KMS-11 (cell line): ENCODE data around the gene OR4M1.
"Not testable (repeated sequence)": the region's sequence is repeated elsewhere in the genome, so short reads cannot be mapped to it uniquely, and the experiment has no call there.

Source experiments
- H2AFZ ChIP-seq: fragments of 200-600 bp; sonication (generic); 2 replicates; pipeline ENCODE4 v1.6.1; 2016; ENCODE audit warnings: antibody characterized with exemption, mixed run types, low read depth
- H3K27ac ChIP-seq: fragments of 200-600 bp; sonication (generic); 2 replicates; pipeline ENCODE4 v1.6.1; 2016; ENCODE audit warnings: mild to moderate bottlenecking, mixed run types
- H3K27me3 ChIP-seq: fragments of 200-600 bp; sonication (generic); 2 replicates; pipeline ENCODE4 v1.6.1; 2017; ENCODE audit warnings: mild to moderate bottlenecking, low read depth, mixed run types, moderate library complexity; ENCODE audit not compliant: insufficient read depth
- H3K36me3 ChIP-seq: fragments of 200-600 bp; sonication (generic); 2 replicates; pipeline ENCODE4 v1.6.1; 2017; ENCODE audit warnings: mild to moderate bottlenecking, mixed run types; ENCODE audit not compliant: insufficient read depth
- H3K4me1 ChIP-seq: fragments of 200-600 bp; sonication (generic); 2 replicates; pipeline ENCODE4 v1.6.1; 2016; ENCODE audit warnings: mild to moderate bottlenecking, low read depth, mixed run types; ENCODE audit not compliant: poor library complexity, severe bottlenecking
- H3K4me2 ChIP-seq: fragments of 200-600 bp; sonication (generic); 2 replicates; pipeline ENCODE4 v1.7.0; 2016; ENCODE audit warnings: mild to moderate bottlenecking, mixed run types
- H3K4me3 ChIP-seq: fragments of 200-600 bp; sonication (generic); IDR thresholded peaks from 2 replicates; pipeline ENCODE4 v1.6.1; 2017; ENCODE audit warnings: low read depth, low read length, mixed read lengths; ENCODE audit not compliant: insufficient read depth
- H3K79me2 ChIP-seq: fragments of 200-600 bp; sonication (generic); 2 replicates; pipeline ENCODE4 v1.6.1; 2016; ENCODE audit warnings: low read depth, mixed run types; ENCODE audit not compliant: insufficient read depth
- H3K9ac ChIP-seq: fragments of 200-600 bp; sonication (generic); 2 replicates; pipeline ENCODE4 v1.6.1; 2016; ENCODE audit warnings: mild to moderate bottlenecking, mixed run types
- H4K20me1 ChIP-seq: fragments of 200-600 bp; sonication (generic); 2 replicates; pipeline ENCODE4 v1.6.1; 2016; ENCODE audit warnings: mild to moderate bottlenecking, mixed run types; ENCODE audit not compliant: insufficient read depth
- TF ChIP-seq, protein P1 (sequence below): fragments of 200-600 bp; sonication (generic); conservative IDR thresholded peaks from 2 replicates; pipeline ENCODE4 v1.6.1; 2017; ENCODE audit warnings: low read depth, mild to moderate bottlenecking, antibody characterized with exemption, low read length, moderate library complexity, mixed read lengths

The OR4M1 gene

GRCh38 chr14:19754172-19754571 is 19.1 kb upstream of the OR4M1 start:
- no peaks in the 10 kb centered on the region for H3K79me2 ChIP-seq
- H3K9ac ChIP-seq = no peak overlapping the region
- H3K4me3 ChIP-seq = no peak overlapping the region
- TF ChIP-seq, protein P1, sequence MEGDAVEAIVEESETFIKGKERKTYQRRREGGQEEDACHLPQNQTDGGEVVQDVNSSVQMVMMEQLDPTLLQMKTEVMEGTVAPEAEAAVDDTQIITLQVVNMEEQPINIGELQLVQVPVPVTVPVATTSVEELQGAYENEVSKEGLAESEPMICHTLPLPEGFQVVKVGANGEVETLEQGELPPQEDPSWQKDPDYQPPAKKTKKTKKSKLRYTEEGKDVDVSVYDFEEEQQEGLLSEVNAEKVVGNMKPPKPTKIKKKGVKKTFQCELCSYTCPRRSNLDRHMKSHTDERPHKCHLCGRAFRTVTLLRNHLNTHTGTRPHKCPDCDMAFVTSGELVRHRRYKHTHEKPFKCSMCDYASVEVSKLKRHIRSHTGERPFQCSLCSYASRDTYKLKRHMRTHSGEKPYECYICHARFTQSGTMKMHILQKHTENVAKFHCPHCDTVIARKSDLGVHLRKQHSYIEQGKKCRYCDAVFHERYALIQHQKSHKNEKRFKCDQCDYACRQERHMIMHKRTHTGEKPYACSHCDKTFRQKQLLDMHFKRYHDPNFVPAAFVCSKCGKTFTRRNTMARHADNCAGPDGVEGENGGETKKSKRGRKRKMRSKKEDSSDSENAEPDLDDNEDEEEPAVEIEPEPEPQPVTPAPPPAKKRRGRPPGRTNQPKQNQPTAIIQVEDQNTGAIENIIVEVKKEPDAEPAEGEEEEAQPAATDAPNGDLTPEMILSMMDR = no peak
- no peak overlapping the region for H2AFZ ChIP-seq
- no peak overlapping the region for H3K4me2 ChIP-seq
- no peaks in the 10 kb centered on the region for H3K27me3 ChIP-seq
- no peaks in the 10 kb centered on the region for H3K4me1 ChIP-seq
- no peaks in the 10 kb centered on the region for H4K20me1 ChIP-seq
- no peak overlapping the region for H3K27ac ChIP-seq
- no peaks in the 10 kb centered on the region for H3K36me3 ChIP-seq

DNA sequence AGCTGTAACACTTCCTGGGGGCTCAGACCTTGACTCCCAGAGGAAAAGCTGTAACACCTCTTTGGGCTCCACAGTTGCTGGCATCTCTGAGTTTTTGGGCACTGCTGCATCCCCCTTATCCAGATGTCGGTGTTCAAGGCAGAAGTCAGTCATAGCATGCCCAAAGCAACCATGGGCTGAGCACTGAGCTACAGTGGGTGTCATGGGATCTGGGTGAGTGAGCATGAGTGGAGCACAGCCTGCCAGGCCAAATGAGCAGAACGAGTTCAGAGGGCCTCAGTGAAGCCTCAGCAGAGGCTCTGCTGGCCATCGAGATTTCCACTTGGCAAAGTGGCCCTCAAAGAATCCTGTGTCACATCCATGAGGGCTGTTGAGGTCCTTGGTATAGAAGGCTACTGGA is 1.8 kb upstream of the OR4M1 start:
- H3K4me3 ChIP-seq, H3K9ac ChIP-seq, H3K27me3 ChIP-seq, H3K4me2 ChIP-seq, H2AFZ ChIP-seq, H3K79me2 ChIP-seq, H4K20me1 ChIP-seq, H3K27ac ChIP-seq, H3K4me1 ChIP-seq, H3K36me3 ChIP-seq: not testable (repeated sequence)

GRCh38 chr14:19771895-19772430 is 1.3 kb upstream of the OR4M1 start:
- Histone ChIP-seq H3K9ac (no peak overlapping the region), H3K4me2 (no peak overlapping the region), H3K36me3 (no peaks in the 10 kb centered on the region), H3K27ac (no peak overlapping the region), H3K4me1 (no peaks in the 10 kb centered on the region), H3K79me2 (no peaks in the 10 kb centered on the region), H3K27me3 (no peaks in the 10 kb centered on the region), H4K20me1 (no peaks in the 10 kb centered on the region), H2AFZ (no peak overlapping the region), H3K4me3 (no peak overlapping the region)
- TF ChIP-seq, protein P1 = no peak

DNA sequence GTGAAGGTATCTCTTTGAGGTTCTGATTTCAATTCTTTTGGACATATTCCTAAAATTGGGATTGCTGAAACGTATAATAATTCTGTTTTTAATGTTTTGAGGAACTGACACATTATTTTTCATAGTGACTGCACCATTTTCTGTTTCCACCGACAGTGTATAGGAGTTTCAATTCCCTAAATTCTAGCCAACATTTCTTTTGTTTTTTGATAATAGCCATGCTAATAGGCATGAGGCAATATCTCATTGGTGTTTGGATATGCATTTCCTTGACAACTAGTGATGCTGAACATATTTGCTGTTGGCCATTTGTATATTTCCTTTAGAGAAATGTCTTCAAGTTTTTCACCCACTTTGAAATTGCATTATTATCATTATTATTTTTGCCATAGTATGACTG is 850 bp upstream of the OR4M1 start:
- not testable (repeated sequence) for H2AFZ ChIP-seq, H3K79me2 ChIP-seq, H3K27ac ChIP-seq, H4K20me1 ChIP-seq, H3K4me3 ChIP-seq, H3K9ac ChIP-seq, H3K36me3 ChIP-seq, H3K27me3 ChIP-seq, H3K4me2 ChIP-seq, H3K4me1 ChIP-seq

- no peak overlapping the region for H3K4me3 ChIP-seq
Measured at GRCh38 chr14:19775587-19775986, 2.3 kb downstream of the OR4M1 start.

GRCh38 chr14:19785848-19786247 is 12.5 kb downstream of the OR4M1 start:
- H3K27ac ChIP-seq, H2AFZ ChIP-seq, H4K20me1 ChIP-seq, H3K36me3 ChIP-seq, H3K27me3 ChIP-seq, H3K9ac ChIP-seq, H3K79me2 ChIP-seq, H3K4me3 ChIP-seq, H3K4me1 ChIP-seq, H3K4me2 ChIP-seq: not testable (repeated sequence)

More at GRCh38 chr14:19775587-19775986, 2.3 kb downstream of the OR4M1 start:
- no peak overlapping the region for H3K27ac ChIP-seq
- TF ChIP-seq, protein P1 = no peak
- no peak overlapping the region for H3K4me2 ChIP-seq
- no peaks in the 10 kb centered on the region for H3K4me1 ChIP-seq
- H2AFZ ChIP-seq = no peak overlapping the region
- H3K36me3 ChIP-seq = no peaks in the 10 kb centered on the region
- no peaks in the 10 kb centered on the region for H4K20me1 ChIP-seq
- H3K27me3 ChIP-seq = no peaks in the 10 kb centered on the region
- no peaks in the 10 kb centered on the region for H3K79me2 ChIP-seq
- H3K9ac ChIP-seq = no peak overlapping the region

GRCh38 chr14:19787318-19787717 is 14.0 kb downstream of the OR4M1 start:
- not testable (repeated sequence) for H4K20me1 ChIP-seq, H3K36me3 ChIP-seq, H3K27ac ChIP-seq, H3K4me3 ChIP-seq, H3K27me3 ChIP-seq, H3K4me1 ChIP-seq, H2AFZ ChIP-seq, H3K9ac ChIP-seq, H3K79me2 ChIP-seq, H3K4me2 ChIP-seq

DNA sequence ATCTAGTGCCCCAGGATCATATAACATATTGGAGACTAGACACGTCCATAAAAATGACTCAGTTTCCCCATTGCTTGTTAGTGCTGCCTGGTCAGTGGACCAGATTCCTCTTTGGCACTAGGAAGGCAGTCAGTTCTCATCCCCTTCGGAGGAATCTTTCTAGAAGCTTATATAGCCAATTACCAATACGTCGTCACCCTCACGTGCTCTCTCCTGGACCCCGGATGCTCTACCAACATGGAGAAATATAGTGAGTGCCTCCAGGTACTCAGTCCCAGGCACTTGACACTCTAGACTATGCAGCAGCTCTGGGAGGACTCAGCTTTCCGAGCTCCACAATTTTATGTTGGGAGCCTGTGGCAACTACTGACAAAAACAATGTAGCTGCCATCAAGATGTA is 14.8 kb downstream of the OR4M1 start:
- not testable (repeated sequence) for H3K27ac ChIP-seq, H3K9ac ChIP-seq, H3K27me3 ChIP-seq, H2AFZ ChIP-seq, H3K4me1 ChIP-seq, H3K79me2 ChIP-seq, H3K36me3 ChIP-seq, H4K20me1 ChIP-seq, H3K4me3 ChIP-seq, H3K4me2 ChIP-seq
